Gastroesophageal sphincter (tissue), 4 donors: ENCODE measurements around the gene KIAA1958. TPM values are rescaled to one million over a fixed set of nuclear protein-coding genes. Genes with fewer than 3 reads are reported as not detected.

Experiments used
- ATAC-seq: fragments of 150-250 bp; one replicate; pipeline ENCODE4 v1.9.1; 2016; ENCODE audit warnings: mild to moderate bottlenecking, moderate library complexity
- H3K27ac ChIP-seq, 4 donors: fragments of 200-600 bp; sonication (generic) in 3 of 4; 1 replicate in 3 of 4; 2 replicates in 1 of 4; pipeline ENCODE4 v1.5.1; 2016 to 2019
- H3K27me3 ChIP-seq: fragments of 200-600 bp; sonication (generic); one replicate; pipeline ENCODE4 v1.5.1; 2019
- H3K36me3 ChIP-seq, 2 donors: fragments of 200-600 bp; sonication (generic); one replicate each; pipeline ENCODE4 v1.5.1; 2019; ENCODE audit warnings: control low read depth in 1 of 2
- H3K4me1 ChIP-seq, 3 donors: fragments of 200-600 bp; sonication (generic); 1 replicate in 2 of 3; 2 replicates in 1 of 3; pipeline ENCODE4 v1.5.1; 2016 to 2019; ENCODE audit warnings: control low read depth in 2 of 3
- H3K4me3 ChIP-seq, 2 donors: fragments of 200-600 bp; sonication (generic); one replicate each; pipeline ENCODE4 v1.5.1; 2019; ENCODE audit warnings: mild to moderate bottlenecking in 1 of 2, moderate library complexity in 1 of 2
- H3K9me3 ChIP-seq, 3 donors: fragments of 200-600 bp; sonication (generic); one replicate each; pipeline ENCODE4 v1.5.1; 2017 to 2019; ENCODE audit warnings: control low read depth in 2 of 3
- EP300 ChIP-seq: sonication (generic); formaldehyde crosslinking; IDR thresholded peaks from one replicate; pipeline ENCODE4 v1.6.1; 2017; ENCODE audit warnings: antibody characterized with exemption, mild to moderate bottlenecking
- POLR2A ChIP-seq, 2 donors: fragments of 450-650 bp; IDR thresholded peaks; one replicate each; pipeline ENCODE4 v1.6.1; 2017; ENCODE audit warnings: antibody characterized with exemption in 2 of 2, mild to moderate bottlenecking in 2 of 2, moderate library complexity in 1 of 2
- POLR2AphosphoS5 ChIP-seq: sonication (generic); formaldehyde crosslinking; IDR thresholded peaks from one replicate; pipeline ENCODE4 v1.6.1; 2017; ENCODE audit warnings: antibody characterized with exemption
- WGBS, 2 donors: methylation state at CpG; one replicate each; pipeline ENCODE4 v1.1.5; 2018; ENCODE audit warnings: low coverage in 1 of 2; 5-methylcytosine and 5-hydroxymethylcytosine counted together
- total RNA-seq, 4 donors: library from RNA; depleted of rRNA; stranded (reverse); fragments of >200 nt; gene quantifications; one replicate each; pipeline ENCODE4 v1.1.0, GENCODE V29; 2016
- TF ChIP-seq, protein P1 (sequence below), 4 experiments: fragments of 200-600 bp in 2 of 4; fragments of 450-650 bp in 2 of 4; sonication (generic) in 1 of 4; IDR thresholded peaks; one replicate each; pipeline ENCODE4 v1.5.1; 2017 to 2019; ENCODE audit warnings: antibody characterized with exemption in 4 of 4, mild to moderate bottlenecking in 2 of 4, moderate library complexity in 2 of 4

The KIAA1958 gene
- total RNA-seq, 4 donors from 2014 or later, result 3.5 to 8.4 (median 3.9) TPM

- TF ChIP-seq POLR2A (IDR thresholded peaks at IDR 0.05) (no peak), EP300 (no peak), POLR2AphosphoS5 (no peak)
- TF ChIP-seq, protein P1, sequence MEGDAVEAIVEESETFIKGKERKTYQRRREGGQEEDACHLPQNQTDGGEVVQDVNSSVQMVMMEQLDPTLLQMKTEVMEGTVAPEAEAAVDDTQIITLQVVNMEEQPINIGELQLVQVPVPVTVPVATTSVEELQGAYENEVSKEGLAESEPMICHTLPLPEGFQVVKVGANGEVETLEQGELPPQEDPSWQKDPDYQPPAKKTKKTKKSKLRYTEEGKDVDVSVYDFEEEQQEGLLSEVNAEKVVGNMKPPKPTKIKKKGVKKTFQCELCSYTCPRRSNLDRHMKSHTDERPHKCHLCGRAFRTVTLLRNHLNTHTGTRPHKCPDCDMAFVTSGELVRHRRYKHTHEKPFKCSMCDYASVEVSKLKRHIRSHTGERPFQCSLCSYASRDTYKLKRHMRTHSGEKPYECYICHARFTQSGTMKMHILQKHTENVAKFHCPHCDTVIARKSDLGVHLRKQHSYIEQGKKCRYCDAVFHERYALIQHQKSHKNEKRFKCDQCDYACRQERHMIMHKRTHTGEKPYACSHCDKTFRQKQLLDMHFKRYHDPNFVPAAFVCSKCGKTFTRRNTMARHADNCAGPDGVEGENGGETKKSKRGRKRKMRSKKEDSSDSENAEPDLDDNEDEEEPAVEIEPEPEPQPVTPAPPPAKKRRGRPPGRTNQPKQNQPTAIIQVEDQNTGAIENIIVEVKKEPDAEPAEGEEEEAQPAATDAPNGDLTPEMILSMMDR (IDR thresholded peaks at IDR 0.05), result no peak
- Histone ChIP-seq H3K4me1 (no peaks in the 10 kb centered on the region), H3K36me3 (peaks cover 0 to 41% of the 10 kb centered on the region in 2 donors), H3K27ac (no peak overlapping the region), H3K4me3 (no peak overlapping the region), H3K9me3 (peaks cover 0 to 22% (median 0%) of the 10 kb centered on the region in 3 donors), H3K27me3 (no peaks in the 10 kb centered on the region)
- no peak for ATAC-seq
- WGBS, 2 donors, result 100% methylated on average over 1 of the region's 1 CpG
Observed at GRCh38 chr9:112475318-112475717, 11.3 kb upstream of the KIAA1958 start.

DNA sequence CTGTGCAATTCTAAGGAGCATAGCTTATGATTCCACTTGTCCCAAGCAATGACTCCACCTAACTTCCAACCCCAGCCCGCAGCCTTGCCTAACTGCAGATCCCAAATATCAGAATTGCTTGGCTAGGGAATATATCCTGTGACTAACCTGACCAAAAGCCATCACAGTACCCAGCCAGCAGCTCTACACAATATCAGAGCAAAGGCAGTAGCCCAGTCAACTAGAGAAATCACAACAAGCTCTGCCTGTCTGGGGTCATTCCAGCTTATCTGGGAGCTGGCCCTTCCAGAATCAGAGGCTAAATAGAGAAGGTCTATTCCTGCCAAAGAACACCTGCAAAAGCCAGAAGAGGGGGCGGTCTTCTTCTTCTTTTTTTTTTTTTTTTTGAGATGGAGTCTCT, 9.3 kb upstream of the KIAA1958 start:
- peaks cover 0 to 25% of the 10 kb centered on the region in 2 donors for H3K36me3 ChIP-seq
- no peak for ATAC-seq
- no peak overlapping the region for H3K27ac ChIP-seq
- no peak overlapping the region for H3K4me3 ChIP-seq
- H3K27me3 ChIP-seq, result no peaks in the 10 kb centered on the region
- 100% methylated on average over 2 of the region's 2 CpGs; no CpG with 5 or more reads in 1 of the 2 donors for WGBS, 2 donors
- peaks cover 0 to 22% (median 0%) of the 10 kb centered on the region in 3 donors for H3K9me3 ChIP-seq
- H3K4me1 ChIP-seq, result no peaks in the 10 kb centered on the region
- TF ChIP-seq POLR2A (IDR thresholded peaks at IDR 0.05) (no peak), POLR2AphosphoS5 (no peak), EP300 (no peak)
- TF ChIP-seq, protein P1 (IDR thresholded peaks at IDR 0.05), result no peak

DNA sequence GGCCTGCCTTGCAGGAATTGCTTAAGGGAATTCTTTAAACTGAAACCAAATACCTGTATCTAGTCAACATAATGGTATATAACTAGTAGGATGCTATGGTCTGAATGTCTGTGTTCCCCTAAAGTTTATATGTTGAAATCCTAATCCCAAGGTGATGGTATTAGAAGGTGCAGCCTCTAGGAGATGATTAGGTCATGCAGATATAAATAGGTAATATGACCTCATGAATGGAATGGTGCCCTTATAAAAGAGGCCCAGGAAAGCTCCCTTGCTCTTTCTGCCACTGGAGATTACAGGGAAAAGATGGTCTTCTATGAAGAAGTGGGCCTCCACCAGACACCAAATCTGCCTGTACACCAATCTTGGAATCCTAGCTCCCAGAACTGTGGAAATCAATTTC, 7.4 kb upstream of the KIAA1958 start:
- H3K9me3 ChIP-seq, result peaks cover 0 to 22% (median 0%) of the 10 kb centered on the region in 3 donors
- peaks cover 0 to 18% of the 10 kb centered on the region in 2 donors for H3K36me3 ChIP-seq
- H3K27me3 ChIP-seq, result no peaks in the 10 kb centered on the region
- no peak for ATAC-seq
- TF ChIP-seq EP300 (no peak), POLR2AphosphoS5 (no peak), POLR2A (IDR thresholded peaks at IDR 0.05) (no peak)
- TF ChIP-seq, protein P1 (IDR thresholded peaks at IDR 0.05), result no peak
- no peak overlapping the region for H3K4me3 ChIP-seq
- H3K27ac ChIP-seq, result no peak overlapping the region
- no peaks in the 10 kb centered on the region for H3K4me1 ChIP-seq

- 81 to 88% methylated on average over 2 of the region's 2 CpGs for WGBS, 2 donors
- no peak overlapping the region for H3K4me3 ChIP-seq
- no peak for ATAC-seq
Observed at GRCh38 chr9:112484607-112485006, 2.0 kb upstream of the KIAA1958 start.

DNA sequence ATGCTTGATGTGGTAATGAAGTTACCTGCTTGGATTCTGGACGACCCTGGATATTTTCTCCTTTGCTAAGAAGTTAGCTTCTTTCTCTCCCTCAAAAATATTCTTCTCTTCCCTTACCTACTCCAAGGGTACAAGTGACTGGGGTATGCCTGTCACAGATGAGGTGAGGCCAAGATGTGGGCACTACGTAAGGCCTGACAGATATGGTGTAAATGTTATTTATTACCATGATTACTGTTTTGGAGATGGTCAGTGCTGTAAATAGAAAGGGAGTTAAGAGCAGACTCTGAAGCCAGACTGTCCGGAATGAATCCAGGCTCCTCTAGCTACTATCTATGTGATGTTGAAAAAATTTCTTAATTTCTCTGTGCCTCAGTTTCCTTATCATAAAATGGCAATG, 1.1 kb upstream of the KIAA1958 start:
- TF ChIP-seq EP300 (no peak), POLR2A (IDR thresholded peaks at IDR 0.05) (no peak), POLR2AphosphoS5 (no peak)
- TF ChIP-seq, protein P1 (IDR thresholded peaks at IDR 0.05), result no peak
- H3K4me3 ChIP-seq, result no peak overlapping the region
- no peak for ATAC-seq
- 67 to 75% methylated on average over 1 to 3 of the region's 3 CpGs for WGBS, 2 donors
- H3K36me3 ChIP-seq, result no peaks in the 10 kb centered on the region
- H3K9me3 ChIP-seq, result no peaks in the 10 kb centered on the region
- H3K27me3 ChIP-seq, result no peaks in the 10 kb centered on the region
- no peak overlapping the region for H3K27ac ChIP-seq
- peaks cover 0 to 25% (median 0%) of the 10 kb centered on the region in 3 donors for H3K4me1 ChIP-seq

More at GRCh38 chr9:112484607-112485006, 2.0 kb upstream of the KIAA1958 start:
- H3K27ac ChIP-seq, result no peak overlapping the region
- H3K36me3 ChIP-seq, result no peaks in the 10 kb centered on the region
- no peaks in the 10 kb centered on the region for H3K27me3 ChIP-seq
- H3K9me3 ChIP-seq, result no peaks in the 10 kb centered on the region
- TF ChIP-seq POLR2AphosphoS5 (no peak), POLR2A (IDR thresholded peaks at IDR 0.05) (no peak), EP300 (no peak)
- TF ChIP-seq, protein P1 (IDR thresholded peaks at IDR 0.05), result no peak
- peaks cover 0 to 25% (median 0%) of the 10 kb centered on the region in 3 donors for H3K4me1 ChIP-seq
